BJ (cell line): ENCODE data around the gene COP1. TPM values are rescaled to one million over a fixed set of nuclear protein-coding genes. Genes with fewer than 3 reads are reported as not detected.

ENCODE experiments used
- CTCF ChIA-PET: fragments of 350-600 bp; formaldehyde crosslinking; extraction: SDS; loops from one replicate; lab custom pipeline; 2021; ENCODE audit warnings: antibody characterized with exemption, inconsistent platforms; lab: Yijun Ruan, JAX
- POLR2A ChIA-PET: fragments of 300-600 bp; sonication (Branson Sonifier 250); formaldehyde crosslinking; extraction: SDS; loops from one replicate; lab custom pipeline; 2021; ENCODE audit warnings: antibody characterized with exemption; lab: Charles Lee
- DNase-seq: peaks from one replicate; pipeline ENCODE4 v3.0.0-alpha.2; 2011; ENCODE audit warnings: low read depth
- H3K27me3 ChIP-seq: 2 replicates; pipeline ENCODE4 v1.6.0; 2011; ENCODE audit warnings: low read length; ENCODE audit not compliant: control insufficient read depth, insufficient read depth
- H3K36me3 ChIP-seq: 2 replicates; pipeline ENCODE4 v1.5.1; 2011; ENCODE audit warnings: low read length; ENCODE audit not compliant: control insufficient read depth, insufficient read depth
- H3K4me3 ChIP-seq: 2 replicates; pipeline ENCODE4 v1.5.1; 2011; ENCODE audit warnings: low read depth, mild to moderate bottlenecking, control low read depth, low read length
- polyA plus RNA-seq: library from polyadenylated mRNA; depleted of rRNA; stranded (reverse); fragments of >200 nt; gene quantifications from 2 replicates; pipeline ENCODE4 v1.2.3, GENCODE V29; 2011
- TF ChIP-seq, protein P1 (sequence below): IDR thresholded peaks from 2 replicates; pipeline ENCODE4 v1.5.1; 2011; ENCODE audit warnings: low read depth, mild to moderate bottlenecking, control low read depth, inconsistent platforms, low read length, moderate library complexity; ENCODE audit not compliant: insufficient read depth

The COP1 gene
- polyA plus RNA-seq, 1 experiment: 14.8 TPM

DNA sequence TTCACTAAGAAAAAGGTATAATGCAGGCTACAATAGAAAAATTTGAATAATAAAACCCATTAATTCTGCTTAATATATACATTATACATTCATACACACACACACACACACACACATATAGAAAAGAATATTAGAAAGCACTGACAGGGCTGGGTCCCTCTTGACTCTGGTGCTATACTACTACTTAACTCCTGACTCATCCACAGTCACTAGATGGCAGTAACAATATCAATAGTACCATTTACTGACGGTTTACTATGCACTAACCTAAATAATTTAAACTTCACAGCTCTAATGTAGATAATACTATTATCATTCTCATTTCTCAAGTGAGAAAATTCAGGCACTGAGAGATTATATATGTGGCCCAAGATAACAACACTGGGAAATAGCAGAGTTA is 87.5 kb downstream of the COP1 start:
- Histone ChIP-seq H3K27me3 (no peaks in the 10 kb centered on the region), H3K36me3 (no peaks in the 10 kb centered on the region), H3K4me3 (no peak overlapping the region)
- ChIA-PET POLR2A (no interaction called here), CTCF (interaction anchor here (0.7 to 1.5 kb wide), 2 partner anchors 88 to 391 kb away, joined by 3 to 7 read pairs; no protein-coding TSS in a partner anchor)
- DNase-seq: no peak
- TF ChIP-seq, protein P1, sequence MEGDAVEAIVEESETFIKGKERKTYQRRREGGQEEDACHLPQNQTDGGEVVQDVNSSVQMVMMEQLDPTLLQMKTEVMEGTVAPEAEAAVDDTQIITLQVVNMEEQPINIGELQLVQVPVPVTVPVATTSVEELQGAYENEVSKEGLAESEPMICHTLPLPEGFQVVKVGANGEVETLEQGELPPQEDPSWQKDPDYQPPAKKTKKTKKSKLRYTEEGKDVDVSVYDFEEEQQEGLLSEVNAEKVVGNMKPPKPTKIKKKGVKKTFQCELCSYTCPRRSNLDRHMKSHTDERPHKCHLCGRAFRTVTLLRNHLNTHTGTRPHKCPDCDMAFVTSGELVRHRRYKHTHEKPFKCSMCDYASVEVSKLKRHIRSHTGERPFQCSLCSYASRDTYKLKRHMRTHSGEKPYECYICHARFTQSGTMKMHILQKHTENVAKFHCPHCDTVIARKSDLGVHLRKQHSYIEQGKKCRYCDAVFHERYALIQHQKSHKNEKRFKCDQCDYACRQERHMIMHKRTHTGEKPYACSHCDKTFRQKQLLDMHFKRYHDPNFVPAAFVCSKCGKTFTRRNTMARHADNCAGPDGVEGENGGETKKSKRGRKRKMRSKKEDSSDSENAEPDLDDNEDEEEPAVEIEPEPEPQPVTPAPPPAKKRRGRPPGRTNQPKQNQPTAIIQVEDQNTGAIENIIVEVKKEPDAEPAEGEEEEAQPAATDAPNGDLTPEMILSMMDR: 0 out of 2 replicates have a peak, but pooled peaks have one; percentile 19

DNA sequence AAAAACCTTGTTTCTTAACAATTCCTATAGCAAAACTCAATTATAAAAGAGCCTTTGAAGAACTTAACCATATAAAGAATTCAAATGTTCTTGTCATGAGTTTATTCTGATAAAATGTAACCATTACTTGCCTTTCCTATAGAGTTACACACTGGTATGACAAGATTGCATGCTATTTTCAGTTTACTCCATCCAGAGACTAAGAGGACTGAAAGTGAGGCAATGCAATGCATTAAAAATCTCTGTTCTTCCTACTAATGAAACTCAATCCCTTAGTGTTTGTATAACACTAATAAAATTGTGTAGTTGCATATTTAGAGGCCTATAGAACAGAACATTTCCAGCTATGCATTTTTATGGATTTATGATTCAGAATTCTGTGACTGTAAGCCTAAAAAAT is 88.1 kb downstream of the COP1 start:
- no peak overlapping the region for H3K4me3 ChIP-seq
- no peak for DNase-seq
- no peaks in the 10 kb centered on the region for H3K36me3 ChIP-seq
- TF ChIP-seq, protein P1: no peak
- no peaks in the 10 kb centered on the region for H3K27me3 ChIP-seq
- ChIA-PET CTCF (interaction anchor here (0.7 kb wide), 1 partner anchor 391 kb away, joined by 3 read pairs; no protein-coding TSS in a partner anchor), POLR2A (no interaction called here)

DNA sequence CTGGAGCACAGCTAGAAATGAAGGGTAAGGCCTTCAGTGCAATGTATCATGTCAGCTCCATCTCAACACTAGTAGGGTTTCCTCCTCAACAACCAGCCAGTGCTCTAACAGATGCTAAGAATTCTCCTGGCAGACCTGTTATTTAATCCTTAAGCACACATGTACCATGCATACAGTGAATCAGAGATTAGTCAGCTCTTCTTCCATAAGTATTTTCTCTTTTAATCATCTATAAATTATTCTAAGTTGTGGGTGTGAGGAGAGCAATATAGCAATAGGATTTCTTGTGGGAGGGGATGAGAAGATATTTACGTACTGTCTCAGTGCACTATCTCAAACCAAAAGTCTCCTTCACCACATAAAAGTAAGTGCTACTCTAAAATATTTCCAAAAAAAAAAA is 95.3 kb downstream of the COP1 start:
- ChIA-PET CTCF (interaction anchor here (0.8 kb wide), 1 partner anchor 9 kb away, joined by 3 read pairs; no protein-coding TSS in a partner anchor), POLR2A (no interaction called here)
- Histone ChIP-seq H3K4me3 (no peak overlapping the region), H3K36me3 (no peaks in the 10 kb centered on the region), H3K27me3 (no peaks in the 10 kb centered on the region)
- no peak for DNase-seq
- TF ChIP-seq, protein P1: no peak

DNA sequence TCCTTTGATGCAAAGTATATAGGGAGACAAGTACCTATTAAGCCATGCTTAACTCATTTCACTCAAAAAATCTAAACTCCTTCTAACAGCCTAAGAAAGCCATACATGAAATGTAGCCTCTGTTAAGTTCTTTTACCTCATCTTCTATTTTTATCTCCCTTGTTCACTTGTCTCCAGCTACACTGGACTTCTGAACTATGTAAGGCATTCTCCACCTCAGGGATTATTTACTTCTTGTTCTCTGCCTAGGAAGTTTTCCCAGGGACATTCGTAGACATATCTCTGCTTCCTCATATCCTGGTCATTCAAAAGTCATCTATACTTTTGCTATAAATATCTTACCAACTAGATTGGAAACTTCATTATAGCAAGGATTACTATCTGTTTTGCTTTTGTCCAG is 96.9 kb downstream of the COP1 start:
- DNase-seq: no peak
- H3K27me3 ChIP-seq: no peaks in the 10 kb centered on the region
- H3K4me3 ChIP-seq: no peak overlapping the region
- TF ChIP-seq, protein P1: no peak
- POLR2A ChIA-PET: no interaction called here
- H3K36me3 ChIP-seq: no peaks in the 10 kb centered on the region
- CTCF ChIA-PET: no interaction called here

DNA sequence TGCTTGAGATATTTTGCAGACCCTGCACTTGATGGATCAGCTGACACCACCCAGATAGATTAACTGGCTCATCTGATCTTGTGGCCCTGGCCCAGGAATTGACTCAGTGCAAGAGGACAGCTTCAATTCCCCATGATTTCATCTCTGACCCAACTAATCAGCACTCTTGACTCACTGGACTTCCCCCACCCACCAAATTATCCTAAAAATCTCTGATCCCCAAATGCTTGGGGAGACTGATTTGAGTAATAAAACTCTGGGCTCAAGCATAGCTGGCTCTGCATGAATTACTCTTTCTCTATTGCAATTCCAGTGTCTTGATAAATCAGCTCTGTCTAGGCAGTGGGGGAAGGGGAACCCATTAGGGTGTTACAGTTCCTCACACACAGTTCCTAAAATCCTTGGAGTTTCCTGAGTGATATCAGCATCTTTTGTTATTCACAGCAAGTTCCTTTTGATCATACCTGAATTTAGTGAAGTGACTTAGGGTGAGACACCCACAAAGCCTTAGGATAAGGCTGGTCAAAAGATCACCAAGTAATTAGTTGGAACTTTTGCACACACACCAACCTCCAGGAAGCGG is 104.2 kb downstream of the COP1 start:
- ChIA-PET POLR2A (interaction anchor here (0.7 kb wide), 1 partner anchor 115 kb away, joined by 3 read pairs; no protein-coding TSS in a partner anchor), CTCF (interaction anchor here (0.8 kb wide), 1 partner anchor 9 kb away, joined by 3 read pairs; no protein-coding TSS in a partner anchor)

More for the DNA sequence above, 104.2 kb downstream of the COP1 start:
- Histone ChIP-seq H3K27me3 (no peaks in the 10 kb centered on the region), H3K36me3 (peaks cover 3% of the 10 kb centered on the region), H3K4me3 (no peak overlapping the region)
- no peak for DNase-seq
- TF ChIP-seq, protein P1: no peak
